Measurements from ENCODE around the gene OCSTAMP.

The OCSTAMP gene

DNA sequence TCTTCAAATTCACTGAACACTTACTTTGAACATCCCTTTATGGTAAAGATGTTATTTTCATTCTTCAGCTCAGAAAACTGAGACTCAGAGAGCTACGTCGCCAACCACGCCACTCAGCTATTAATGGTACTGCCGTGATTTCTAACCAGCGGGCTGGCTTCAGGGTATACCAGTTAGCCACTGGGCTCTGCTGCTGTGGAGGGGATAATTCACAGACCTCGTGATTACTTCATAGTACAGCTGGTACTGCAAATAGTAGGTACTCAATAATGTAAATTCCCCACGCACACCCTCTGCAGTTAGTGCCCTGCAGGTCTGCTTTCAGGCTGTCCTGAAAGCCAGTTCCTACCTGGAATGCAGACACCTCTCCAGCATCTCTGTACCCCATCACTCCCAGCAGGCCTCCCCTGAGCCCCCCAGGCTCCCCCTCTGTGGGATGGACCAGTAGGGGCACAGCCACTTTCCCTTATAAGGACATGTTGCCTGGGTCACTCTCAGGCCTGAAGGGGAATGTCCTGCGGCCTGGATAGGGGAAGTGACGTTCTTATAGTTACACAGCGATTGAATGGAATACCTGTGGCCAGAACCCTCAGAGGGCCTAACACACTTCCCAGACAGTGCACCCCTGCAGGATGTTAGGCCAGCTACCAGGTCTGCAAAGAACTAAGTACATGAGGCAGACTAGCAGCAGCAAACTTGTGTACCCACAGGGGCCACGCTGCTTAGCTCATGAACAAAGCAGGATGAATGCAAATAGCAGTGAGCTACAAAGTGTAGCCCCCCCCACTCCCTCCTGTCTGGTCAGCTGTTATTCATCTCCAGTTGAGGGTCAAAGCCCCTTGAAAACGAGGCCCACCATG, 1.3 kb upstream of the OCSTAMP start:
- peak in 1 of 2 donors; percentile 55 for DNase-seq

- peak; percentile 23 to 47 for DNase-seq
Observed at GRCh38 chr20:46549188-46549972, 1.1 kb downstream of the OCSTAMP start.

DNA sequence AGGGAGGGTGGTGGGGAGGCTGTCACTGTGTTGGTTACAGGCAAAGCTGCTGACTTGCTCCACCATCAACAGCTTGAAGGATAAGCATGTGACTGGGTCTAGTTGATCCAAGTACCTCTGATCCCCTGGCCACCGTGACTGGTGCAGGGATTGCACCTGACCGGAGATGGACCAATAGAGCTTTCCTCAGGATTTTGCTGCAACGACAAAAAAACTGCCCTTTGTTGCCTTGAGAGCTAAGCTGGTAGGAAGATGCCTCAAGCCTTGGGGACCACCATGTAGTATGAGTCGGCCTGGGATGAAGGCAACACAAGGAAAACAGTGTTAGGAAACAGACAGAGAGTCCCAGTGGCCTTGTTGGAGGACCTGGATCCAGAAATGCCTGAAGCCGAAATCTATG, 1.8 kb downstream of the OCSTAMP start:
- no peak for DNase-seq

DNA sequence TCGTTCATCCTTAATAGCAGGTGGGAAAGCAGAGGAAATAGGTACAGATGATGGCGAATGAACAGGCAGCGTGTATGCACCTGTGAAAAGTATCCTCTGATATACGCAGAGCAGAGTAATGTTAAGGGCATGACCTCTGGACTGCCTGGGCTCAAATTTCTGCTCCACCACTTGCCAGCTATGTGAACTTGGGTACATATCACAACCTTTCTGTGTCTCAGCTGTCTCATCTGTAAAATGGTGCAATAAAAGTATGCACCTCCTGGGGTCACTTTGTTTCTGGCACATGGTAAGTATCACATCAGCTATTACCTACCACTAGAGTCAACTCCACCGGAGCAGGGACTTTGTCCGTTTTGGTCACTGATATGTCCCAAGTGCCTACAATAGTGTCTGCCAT, 2.5 kb downstream of the OCSTAMP start:
- no peak for DNase-seq

DNA sequence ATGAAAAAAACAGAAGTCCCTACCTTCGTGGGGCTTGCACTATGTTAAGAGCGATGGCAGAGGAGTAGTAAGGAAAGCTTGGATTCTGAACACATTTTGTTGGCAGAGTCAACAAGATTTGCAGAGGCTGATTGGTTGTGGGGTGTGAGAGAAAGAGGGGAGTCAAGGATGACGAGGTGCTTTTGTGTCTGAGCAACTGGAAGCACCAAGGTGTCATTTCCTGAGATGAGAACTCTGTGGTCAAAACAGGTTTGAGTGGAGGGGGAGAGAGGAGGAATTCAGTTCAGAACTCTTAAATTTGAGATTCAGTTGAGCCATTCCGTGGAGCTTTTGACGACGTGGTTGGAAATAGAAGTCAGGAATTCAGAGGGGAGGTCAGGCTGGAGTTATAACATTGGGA, 3.5 kb downstream of the OCSTAMP start:
- no peak for DNase-seq

DNA sequence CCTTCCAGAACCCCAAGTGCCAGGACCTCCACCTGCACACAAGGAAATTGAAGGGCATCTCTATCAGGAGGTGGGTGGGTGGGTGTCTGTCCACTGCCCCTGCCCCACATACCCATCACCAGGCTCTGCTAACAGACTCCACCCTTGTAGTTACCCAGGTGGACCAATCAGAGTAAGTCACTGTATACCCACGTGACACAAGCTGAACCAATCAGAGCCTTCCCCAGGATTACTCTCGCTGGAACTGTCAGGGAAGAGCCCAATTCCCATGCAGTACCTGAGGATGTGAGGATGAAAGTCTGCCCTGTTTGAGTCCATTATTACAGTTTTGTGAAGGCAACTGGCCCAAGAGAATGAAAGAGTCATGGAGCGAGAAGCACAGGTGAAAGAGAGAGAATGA, 4.2 kb downstream of the OCSTAMP start:
- DNase-seq, result no peak

DNA sequence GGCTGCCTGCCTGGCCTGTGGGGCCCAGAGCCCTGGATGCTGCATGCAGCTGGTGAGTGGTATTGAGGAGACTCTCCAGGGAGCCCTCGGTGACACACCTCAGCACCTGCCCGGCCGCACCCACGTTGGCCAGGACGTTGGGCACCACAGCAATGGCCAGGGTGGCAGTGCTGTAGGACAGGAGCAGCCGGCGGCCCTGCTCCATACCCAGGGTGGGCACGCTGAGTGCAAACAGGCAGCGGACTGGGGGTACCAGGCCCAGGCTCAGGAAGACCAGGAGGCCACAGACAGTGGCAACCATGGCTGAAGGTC, 4.7 kb downstream of the OCSTAMP start:
- no peak for DNase-seq

GRCh38 chr20:46545077-46545826, 5.2 kb downstream of the OCSTAMP start:
- DNase-seq, result peak; percentile 87 to 94

- peak in 1 of 2 donors; percentile 34 for DNase-seq
Observed at GRCh38 chr20:46544576-46544975, 5.9 kb downstream of the OCSTAMP start.

GRCh38 chr20:46543959-46544358, 6.5 kb downstream of the OCSTAMP start:
- DNase-seq, result no peak

- no peak for DNase-seq
Observed at GRCh38 chr20:46543033-46543432, 7.4 kb downstream of the OCSTAMP start.

- no peak for DNase-seq
Observed at GRCh38 chr20:46541229-46541935, 9.1 kb downstream of the OCSTAMP start.

- DNase-seq, result no peak
Observed at GRCh38 chr20:46539113-46539512, 11.3 kb downstream of the OCSTAMP start.

- no peak for DNase-seq
Observed at GRCh38 chr20:46530640-46531039, 19.8 kb downstream of the OCSTAMP start.

DNA sequence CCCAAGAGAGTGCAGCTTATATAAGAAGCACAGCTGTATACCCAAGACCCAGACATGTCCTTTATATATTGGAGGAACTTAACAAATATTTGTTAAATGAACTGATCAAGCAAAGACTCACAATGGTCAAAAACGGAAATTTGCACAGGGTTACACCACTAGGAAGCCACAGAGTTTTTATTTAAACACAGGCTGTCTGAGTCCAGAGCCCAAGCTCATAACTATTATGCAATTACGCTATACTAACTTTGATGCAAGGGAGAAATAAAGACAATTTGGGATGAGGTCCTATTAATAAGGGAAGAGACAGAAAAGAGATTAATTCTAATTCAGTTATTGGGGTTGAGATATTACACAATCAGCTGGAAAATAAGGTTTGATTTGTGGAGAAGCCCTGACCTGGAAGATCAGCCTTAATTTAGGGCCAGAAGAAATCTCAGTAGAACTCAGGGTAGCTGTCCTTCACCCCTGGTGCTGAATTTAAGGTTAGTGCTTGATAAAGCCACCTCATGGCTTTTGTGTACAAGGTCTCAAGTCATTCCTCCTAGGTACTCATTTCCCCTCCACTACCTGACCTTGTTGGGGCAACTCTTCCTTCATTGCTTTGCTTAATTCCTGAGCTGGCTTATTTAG, 26.6 kb downstream of the OCSTAMP start:
- no peak for DNase-seq

- no peak for DNase-seq
Observed at GRCh38 chr20:46523108-46523507, 27.3 kb downstream of the OCSTAMP start.

DNA sequence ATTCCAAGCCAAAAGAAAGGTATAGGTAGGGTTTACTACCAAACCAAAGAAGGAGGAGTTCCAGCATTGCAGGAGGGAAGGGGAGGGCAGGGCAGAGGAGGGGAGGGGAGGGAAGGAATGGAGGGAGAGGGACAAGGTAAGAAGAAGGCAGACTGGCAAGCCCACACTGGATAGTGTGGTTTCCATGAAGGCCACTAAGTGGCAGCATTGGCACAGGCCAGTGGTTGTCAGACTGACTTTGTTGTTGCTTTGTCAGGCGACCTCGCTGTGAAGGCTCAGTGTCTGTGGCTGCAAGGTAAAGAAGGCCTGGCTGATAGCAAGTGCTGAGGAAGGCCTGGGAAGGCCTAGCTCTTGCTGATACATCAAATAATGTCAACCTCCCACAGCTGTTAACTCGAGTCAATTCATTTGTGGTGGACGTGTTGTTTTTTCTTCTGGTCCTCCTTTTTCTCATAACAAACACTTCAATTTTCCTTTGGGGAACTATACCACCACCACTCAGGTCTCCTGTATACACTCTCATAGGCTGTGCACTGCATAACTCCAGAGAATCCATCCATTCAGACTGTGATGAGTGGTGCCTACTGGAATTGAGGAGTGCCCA, 29.4 kb downstream of the OCSTAMP start:
- peak; percentile 51 to 73 for DNase-seq

DNA sequence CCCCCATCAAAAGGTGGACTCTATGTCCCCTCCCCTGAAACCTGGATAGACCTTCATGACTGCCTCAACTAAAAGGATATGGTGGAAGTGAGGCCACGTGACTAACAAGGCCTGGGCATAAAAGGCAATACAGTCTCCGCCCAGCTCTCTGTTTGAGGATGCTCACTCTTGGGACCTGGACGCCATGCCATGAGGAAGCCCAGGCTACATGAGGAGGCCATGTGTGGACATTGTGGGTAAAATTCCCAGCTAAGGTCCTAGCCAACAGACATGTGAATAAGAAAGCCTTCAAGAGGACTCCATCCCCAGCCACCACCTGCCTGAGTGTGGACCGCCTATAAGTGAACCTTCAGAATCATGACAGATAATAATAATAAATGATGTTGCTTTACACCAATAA, 29.9 kb downstream of the OCSTAMP start:
- no peak for DNase-seq

DNA sequence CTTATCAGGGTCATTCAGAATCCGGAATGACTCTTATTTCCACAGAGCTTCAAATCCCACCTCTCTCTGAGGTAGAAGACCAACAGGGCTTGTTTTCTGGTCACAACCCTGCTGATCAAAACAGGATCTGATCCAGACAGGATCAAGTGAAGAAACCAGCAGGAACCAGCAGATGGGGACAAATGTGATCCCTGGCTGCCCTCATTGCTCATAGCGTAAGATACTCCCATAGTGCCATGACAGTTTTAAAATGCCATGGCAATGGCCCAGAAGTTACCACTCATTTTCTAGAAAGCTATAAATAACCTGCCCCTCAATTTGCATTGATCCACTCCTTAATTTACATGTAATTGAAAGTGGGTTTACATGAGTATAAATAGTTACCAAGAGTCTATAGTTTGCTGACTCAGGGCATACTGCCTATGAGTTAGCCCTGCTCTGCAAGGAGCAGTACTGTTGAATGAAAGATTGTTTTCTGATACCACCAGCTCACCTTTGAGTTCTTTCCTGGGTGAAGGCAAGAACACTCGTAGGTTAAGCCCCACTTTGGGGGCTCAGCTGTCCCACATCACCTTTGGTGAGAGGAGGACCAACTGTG, 30.9 kb downstream of the OCSTAMP start:
- no peak for DNase-seq

DNA sequence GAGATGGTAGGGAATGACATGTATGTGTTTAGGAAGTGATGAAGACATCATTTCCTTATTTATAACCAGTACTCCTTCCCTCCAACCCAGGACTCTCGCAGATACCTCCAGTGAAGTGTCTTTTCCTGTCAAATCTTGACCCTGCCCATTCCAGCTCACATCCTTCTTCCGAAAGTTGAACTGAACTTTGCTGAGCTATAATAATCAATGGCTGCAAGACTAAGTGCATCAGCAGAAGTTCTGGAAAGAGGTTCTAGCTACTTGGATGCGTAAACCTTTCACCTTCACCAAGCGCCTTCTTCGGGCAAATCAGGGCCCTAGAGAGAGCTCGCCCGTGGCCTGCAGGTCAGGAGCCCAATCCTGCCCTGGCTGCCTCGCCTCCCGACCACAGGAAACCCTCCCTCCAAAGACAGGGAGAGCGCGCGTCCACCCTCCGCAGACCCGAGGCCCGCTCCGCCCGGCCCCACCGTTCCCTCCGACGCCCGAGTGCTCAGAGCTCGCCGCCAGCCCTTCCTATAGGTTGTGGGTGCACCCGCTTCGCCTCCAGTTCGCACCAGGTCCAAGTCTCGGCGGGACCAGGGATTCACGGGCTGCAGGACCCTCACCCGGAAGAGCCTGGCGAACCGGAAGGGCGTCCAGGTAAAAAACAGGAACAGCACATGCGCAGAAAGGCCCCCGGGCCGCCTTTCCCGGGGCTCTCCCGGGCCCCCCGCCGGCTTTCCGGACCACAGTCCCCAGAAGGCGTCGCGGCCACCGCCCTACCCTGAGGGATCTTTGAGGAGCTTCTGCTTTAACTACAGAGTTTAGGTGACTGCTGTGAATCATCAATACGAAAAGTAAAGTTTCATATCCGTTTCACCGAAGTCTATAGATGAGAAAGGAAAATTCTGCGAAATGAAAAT, 37.3 kb downstream of the OCSTAMP start, which contains the start of gene ZNF334:
TSS of gene ZNF334 (minus strand) at position 617 of the 902 bp plus-strand sequence. CDS start 1,457 bp downstream, outside the sequence.
- peak; percentile 9 to 69 for DNase-seq

All from inflammatory macrophage (primary cell).